ENCODE results near the gene IL15RA. TPM values are rescaled to one million over a fixed set of nuclear protein-coding genes. Genes with fewer than 3 reads are reported as not detected.

The IL15RA gene
- total and polyA plus RNA-seq, 12 donors = 2.8 to 55.8 (median 10.0) TPM

DNA sequence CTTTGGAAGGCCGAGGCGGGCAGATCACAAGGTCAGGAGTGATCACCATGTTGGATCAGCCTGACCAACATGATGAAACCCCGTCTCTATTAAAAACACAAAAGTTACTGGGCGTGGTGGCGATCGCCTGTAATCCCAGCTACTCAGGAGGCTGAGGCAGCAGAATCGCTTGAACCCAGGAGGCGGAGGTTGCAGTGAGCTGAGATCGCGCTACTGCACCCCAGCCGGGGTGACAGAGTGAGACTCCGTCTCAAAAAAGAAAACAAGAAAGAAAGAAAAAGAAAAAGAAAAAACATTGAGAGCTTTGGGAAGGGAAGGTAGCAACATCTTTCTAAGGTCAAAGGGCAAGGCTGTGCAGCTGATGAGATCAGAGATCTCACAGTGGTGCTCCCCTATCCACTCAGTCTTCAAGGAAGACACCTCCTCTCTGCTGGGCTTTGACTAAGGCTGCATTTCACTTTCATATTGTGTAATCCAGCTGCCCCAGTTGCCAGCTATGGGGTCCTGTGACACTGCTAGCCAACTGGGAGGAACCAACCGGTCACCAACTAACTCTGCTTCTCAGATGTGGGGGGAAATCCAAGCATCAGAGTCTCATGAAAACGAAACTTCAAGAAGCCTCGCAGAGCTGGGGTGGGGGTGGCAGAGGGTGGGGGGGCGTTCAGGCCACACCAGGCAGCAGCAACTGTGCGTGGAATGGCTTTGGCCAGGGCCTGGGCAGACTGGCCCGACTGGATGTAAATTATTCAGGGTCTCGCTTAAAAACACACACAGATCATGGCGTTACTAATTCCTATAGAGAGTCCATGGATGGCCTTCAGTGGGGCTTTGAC is 1.5 kb downstream of the IL15RA start:
- DNase-seq = peak; percentile 19 to 71 (median 41)
- WGBS, 4 donors = 75 to 80% (median 79%) methylated on average over 17 to 20 of the region's 20 CpGs
- TF ChIP-seq, protein P1, sequence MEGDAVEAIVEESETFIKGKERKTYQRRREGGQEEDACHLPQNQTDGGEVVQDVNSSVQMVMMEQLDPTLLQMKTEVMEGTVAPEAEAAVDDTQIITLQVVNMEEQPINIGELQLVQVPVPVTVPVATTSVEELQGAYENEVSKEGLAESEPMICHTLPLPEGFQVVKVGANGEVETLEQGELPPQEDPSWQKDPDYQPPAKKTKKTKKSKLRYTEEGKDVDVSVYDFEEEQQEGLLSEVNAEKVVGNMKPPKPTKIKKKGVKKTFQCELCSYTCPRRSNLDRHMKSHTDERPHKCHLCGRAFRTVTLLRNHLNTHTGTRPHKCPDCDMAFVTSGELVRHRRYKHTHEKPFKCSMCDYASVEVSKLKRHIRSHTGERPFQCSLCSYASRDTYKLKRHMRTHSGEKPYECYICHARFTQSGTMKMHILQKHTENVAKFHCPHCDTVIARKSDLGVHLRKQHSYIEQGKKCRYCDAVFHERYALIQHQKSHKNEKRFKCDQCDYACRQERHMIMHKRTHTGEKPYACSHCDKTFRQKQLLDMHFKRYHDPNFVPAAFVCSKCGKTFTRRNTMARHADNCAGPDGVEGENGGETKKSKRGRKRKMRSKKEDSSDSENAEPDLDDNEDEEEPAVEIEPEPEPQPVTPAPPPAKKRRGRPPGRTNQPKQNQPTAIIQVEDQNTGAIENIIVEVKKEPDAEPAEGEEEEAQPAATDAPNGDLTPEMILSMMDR (IDR thresholded peaks at IDR 0.05) = no peak
- no peak for TF ChIP-seq POLR2A (IDR thresholded peaks at IDR 0.05)
- no peaks in the 10 kb centered on the region for H3K9me3 ChIP-seq (replicated peaks in 1 of 3)
- no peaks in the 10 kb centered on the region for H3K27me3 ChIP-seq
- no peaks in the 10 kb centered on the region for H3K36me3 ChIP-seq (replicated peaks in 1 of 2)
- H3K4me1 ChIP-seq (replicated peaks in 1 of 2) = peaks cover 5 to 13% of the 10 kb centered on the region in 2 donors
- intact Hi-C loops (cut with DNase I) = no loop called here
- H3K27ac ChIP-seq = peak overlapping the region in 4 of 5 donors; percentile 86 to 96 (median 90)
- H3K4me3 ChIP-seq = peak overlapping the region in 2 of 4 donors; percentile 80 to 93

DNA sequence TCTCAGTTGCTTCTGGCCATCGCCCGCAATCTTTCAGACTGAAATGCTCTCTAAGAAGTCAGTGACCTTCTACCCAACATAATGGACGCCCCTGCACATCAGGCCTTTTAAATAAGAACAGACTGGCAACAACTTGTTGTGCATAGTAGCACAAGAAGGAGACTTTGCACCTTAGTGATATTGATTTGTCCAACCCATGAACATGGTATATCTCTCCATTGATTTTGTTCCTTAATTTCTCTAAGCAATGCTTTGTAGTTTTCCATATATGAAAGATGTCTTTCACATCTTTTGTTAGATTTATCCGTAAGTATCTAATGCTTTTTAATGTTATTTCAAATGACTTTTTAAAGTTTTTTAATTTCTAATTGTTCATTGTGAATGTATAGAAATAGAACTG is 4.3 kb downstream of the IL15RA start:
- Histone ChIP-seq H3K4me3 (no peak overlapping the region), H3K27ac (no peak overlapping the region), H3K4me1 (replicated peaks in 1 of 2) (peaks cover under 1 to 8% of the 10 kb centered on the region in 2 donors), H3K36me3 (replicated peaks in 1 of 2) (no peaks in the 10 kb centered on the region), H3K9me3 (replicated peaks in 1 of 3) (no peaks in the 10 kb centered on the region), H3K27me3 (no peaks in the 10 kb centered on the region)
- intact Hi-C loops (cut with DNase I) = no loop called here
- TF ChIP-seq, protein P1 (IDR thresholded peaks at IDR 0.05) = no peak
- no peak for TF ChIP-seq POLR2A (IDR thresholded peaks at IDR 0.05)
- 71 to 92% (median 78%) methylated on average over 4 of the region's 4 CpGs for WGBS, 4 donors
- DNase-seq = no peak

DNA sequence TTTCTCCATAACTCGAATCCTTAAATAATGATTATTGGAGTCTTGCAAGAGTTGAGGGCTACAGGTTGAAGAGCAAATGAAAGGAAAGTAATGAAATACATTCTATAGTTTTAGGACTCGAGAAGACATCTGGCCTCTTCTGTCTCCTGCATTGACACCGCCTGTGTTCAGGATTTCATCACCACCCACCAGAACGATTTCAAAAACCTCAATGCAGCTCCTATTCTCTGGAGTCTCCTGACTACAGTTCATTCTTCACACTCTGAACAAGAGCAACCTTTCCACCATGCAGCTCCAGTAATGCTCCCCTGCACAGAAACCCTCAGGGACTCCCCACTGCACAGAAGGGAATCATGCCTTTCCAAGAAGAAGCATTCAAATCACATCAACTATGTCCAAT is 5.5 kb downstream of the IL15RA start:
- peak overlapping the region in 2 of 5 donors; percentile 40 to 74 for H3K27ac ChIP-seq
- H3K4me1 ChIP-seq (replicated peaks in 1 of 2) = peaks cover 0 to 7% of the 10 kb centered on the region in 2 donors
- no peak overlapping the region for H3K4me3 ChIP-seq
- WGBS, 4 donors = 66 to 82% (median 72%) methylated on average over 4 of the region's 4 CpGs
- TF ChIP-seq, protein P1 (IDR thresholded peaks at IDR 0.05) = no peak
- no peak for TF ChIP-seq POLR2A (IDR thresholded peaks at IDR 0.05)
- intact Hi-C loops (cut with DNase I) = no loop called here
- no peaks in the 10 kb centered on the region for H3K9me3 ChIP-seq (replicated peaks in 1 of 3)
- no peaks in the 10 kb centered on the region for H3K27me3 ChIP-seq
- DNase-seq = peak in 3 of 7 donors; percentile 6 to 31 (median 12)
- no peaks in the 10 kb centered on the region for H3K36me3 ChIP-seq (replicated peaks in 1 of 2)

DNA sequence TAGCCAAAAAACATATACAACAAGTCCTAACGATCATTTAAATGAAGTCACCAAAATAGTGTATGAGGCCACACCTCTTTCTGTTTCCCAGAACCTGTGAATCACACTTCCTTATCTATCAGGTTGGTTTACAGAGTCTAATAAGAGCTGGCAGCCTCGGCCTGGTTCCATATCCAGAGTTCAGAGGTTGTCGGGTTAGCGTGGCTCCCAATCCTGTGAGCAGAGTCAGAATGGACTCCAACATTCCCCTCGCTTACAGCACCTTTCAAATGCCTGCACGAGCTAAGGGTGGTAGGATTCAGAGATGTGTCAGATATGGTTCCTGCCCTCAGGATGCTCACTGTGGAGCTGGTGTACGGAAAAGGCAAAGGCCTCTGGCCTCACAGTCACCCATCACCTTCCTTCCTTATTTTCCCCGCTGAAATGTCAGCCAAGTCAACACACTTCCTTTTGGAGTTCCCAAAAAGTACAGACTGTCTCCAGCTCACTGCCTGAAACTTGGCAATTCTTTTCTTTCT is 6.0 kb downstream of the IL15RA start:
- intact Hi-C loops (cut with DNase I) = no loop called here

More for the DNA sequence above, 6.0 kb downstream of the IL15RA start:
- DNase-seq = peak in 5 of 7 donors; percentile 20 to 58 (median 39)
- no peak overlapping the region for H3K4me3 ChIP-seq
- peaks cover 0 to 7% of the 10 kb centered on the region in 2 donors for H3K4me1 ChIP-seq (replicated peaks in 1 of 2)
- TF ChIP-seq, protein P1 (IDR thresholded peaks at IDR 0.05) = no peak
- TF ChIP-seq POLR2A (IDR thresholded peaks at IDR 0.05) = no peak
- H3K36me3 ChIP-seq (replicated peaks in 1 of 2) = no peaks in the 10 kb centered on the region
- H3K9me3 ChIP-seq (replicated peaks in 1 of 3) = no peaks in the 10 kb centered on the region
- H3K27me3 ChIP-seq = no peaks in the 10 kb centered on the region
- 69 to 78% (median 71%) methylated on average over 7 to 8 of the region's 8 CpGs for WGBS, 4 donors
- peak overlapping the region in 2 of 5 donors; percentile 40 to 74 for H3K27ac ChIP-seq

Data from adrenal gland (tissue), 12 donors.